ENCODE measurements around the gene UCK2. TPM values are rescaled to one million over a fixed set of nuclear protein-coding genes. Genes with fewer than 3 reads are reported as not detected.

Gene UCK2
- polyA plus RNA-seq, 3 donors: 6.7 to 22.6 (median 15.8) TPM

DNA sequence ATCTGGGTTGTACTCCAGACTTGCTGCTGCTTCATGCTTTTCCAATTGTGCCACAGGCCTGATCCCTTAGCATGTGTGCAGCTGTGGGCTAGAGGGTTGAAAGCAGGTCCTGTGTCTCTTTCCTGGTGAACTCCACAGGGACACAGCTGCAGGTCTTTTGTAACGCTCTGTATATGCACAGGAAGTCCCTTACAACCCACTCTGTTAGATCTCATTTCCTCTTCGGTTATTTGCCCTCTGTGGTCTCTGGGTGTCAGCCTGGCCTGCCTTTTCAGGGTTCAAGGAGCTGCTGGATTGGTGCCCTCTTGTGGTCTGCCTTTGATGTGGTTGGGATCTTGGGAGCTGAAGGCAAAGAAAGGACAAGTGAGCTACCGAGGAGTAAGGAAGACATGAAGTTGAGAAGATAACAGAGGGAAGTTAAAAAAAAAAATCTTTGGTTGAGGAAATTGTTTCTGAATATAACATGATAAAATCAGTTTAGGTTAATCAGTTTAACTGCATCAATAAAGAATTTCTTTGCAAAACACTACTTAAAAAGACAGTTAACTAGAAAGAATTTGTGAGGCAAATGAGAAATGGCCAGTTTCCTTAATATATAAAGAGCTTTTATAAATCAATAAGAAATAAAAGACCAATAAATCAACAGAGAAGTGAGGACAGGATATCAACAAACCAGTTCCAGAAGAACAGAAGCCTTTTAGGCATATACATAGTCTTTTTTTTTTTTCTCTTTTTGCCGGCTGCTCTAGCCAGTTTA, 44.1 kb downstream of the UCK2 start:
- WGBS, 3 donors: 38 to 51% (median 42%) methylated on average over 4 of the region's 4 CpGs
- H3K27ac ChIP-seq (ENCODE audit: low read depth, low read length): no peak overlapping the region

DNA sequence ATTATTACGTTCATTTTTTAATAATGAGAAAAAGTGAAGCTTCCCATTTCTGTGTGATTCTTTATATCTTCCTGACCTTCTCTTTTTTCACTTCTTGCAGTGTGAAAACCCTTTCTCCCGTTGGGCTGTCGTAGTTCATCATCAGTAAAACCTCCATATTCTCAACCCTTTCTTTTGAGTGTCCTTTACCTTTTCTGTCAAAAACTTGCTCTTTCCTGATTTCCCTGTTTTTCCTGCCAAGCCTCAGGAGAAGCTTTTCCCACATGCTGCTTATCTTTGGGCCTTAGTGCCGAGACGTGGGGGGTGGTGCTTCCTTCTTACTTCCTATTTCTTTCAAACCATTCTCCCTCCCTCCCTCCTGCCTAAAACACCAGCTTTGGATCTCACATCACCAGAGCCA, 46.1 kb downstream of the UCK2 start:
- H3K27ac ChIP-seq (ENCODE audit: low read depth, low read length): no peak overlapping the region
- 56 to 74% (median 70%) methylated on average over 5 of the region's 5 CpGs for WGBS, 3 donors

GRCh38 chr1:165874643-165875042, 47.2 kb downstream of the UCK2 start:
- 73 to 84% (median 77%) methylated on average over 4 of the region's 4 CpGs for WGBS, 3 donors
- H3K27ac ChIP-seq (ENCODE audit: low read depth, low read length): no peak overlapping the region

- 34 to 58% (median 51%) methylated on average over 3 of the region's 3 CpGs for WGBS, 3 donors
- H3K27ac ChIP-seq (ENCODE audit: low read depth, low read length): no peak overlapping the region
Observed at GRCh38 chr1:165875171-165875570, 47.8 kb downstream of the UCK2 start.

GRCh38 chr1:165875604-165876003, 48.2 kb downstream of the UCK2 start:
- no peak overlapping the region for H3K27ac ChIP-seq (ENCODE audit: low read depth, low read length)
- WGBS, 3 donors: 17 to 45% (median 41%) methylated on average over 6 of the region's 6 CpGs

GRCh38 chr1:165876121-165876520, 48.7 kb downstream of the UCK2 start:
- no peak overlapping the region for H3K27ac ChIP-seq (ENCODE audit: low read depth, low read length)
- 32 to 92% (median 89%) methylated on average over 1 of the region's 1 CpG for WGBS, 3 donors

DNA sequence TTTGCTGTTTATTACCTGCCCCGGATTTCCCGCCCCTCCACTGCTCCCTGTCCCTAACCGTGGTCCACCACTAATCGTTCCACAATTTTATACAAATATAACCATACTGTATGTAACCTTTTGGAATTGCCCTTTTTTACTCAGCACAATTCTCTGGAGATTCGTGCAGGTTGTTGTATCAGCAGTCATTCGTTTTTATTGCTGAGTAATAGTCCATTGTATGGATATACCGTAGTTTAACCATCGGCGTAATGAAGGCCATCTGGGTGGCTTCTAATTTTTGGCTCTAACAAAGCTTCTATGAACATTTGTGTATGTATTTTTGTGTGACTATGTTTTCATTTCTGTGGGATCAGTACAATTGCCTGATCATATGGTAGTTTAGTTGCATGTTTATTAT, 50.0 kb downstream of the UCK2 start:
- 95 to 98% (median 98%) methylated on average over 9 of the region's 9 CpGs for WGBS, 3 donors
- no peak overlapping the region for H3K27ac ChIP-seq (ENCODE audit: low read depth, low read length)

DNA sequence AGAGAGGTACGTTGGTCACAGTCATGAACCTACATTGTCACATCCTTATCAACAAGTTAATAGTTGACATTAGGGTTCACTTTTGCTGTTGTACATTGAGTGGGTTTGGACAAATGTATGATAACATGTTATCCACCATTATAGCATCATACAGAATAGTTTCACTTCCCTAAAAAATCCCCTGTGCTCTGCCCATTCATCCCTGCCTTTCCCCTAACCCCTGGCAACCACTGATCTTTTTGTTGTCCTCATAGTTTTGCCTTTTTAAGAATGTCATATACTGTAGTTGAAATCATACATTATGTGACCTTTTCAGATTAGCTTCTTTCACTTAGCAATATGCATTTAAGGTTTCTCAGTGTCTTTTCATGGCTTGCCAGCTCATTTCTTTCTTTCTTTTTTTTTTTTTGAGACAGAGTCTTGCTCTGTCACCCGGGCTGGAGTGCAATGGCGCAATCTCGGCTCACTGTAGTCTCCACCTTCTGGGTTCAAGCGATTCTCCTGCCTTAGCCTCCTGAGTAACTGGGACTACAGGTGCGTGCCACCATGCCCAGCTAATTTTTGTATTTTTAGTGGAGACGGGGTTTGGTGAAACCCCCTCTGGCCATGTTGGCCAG, 50.6 kb downstream of the UCK2 start:
- 84 to 92% (median 85%) methylated on average over 7 of the region's 7 CpGs for WGBS, 3 donors
- no peak overlapping the region for H3K27ac ChIP-seq (ENCODE audit: low read depth, low read length)

- no peak overlapping the region for H3K27ac ChIP-seq (ENCODE audit: low read depth, low read length)
- WGBS, 3 donors: 64 to 90% (median 86%) methylated on average over 4 of the region's 4 CpGs
Observed at GRCh38 chr1:165879946-165880345, 52.5 kb downstream of the UCK2 start.

DNA sequence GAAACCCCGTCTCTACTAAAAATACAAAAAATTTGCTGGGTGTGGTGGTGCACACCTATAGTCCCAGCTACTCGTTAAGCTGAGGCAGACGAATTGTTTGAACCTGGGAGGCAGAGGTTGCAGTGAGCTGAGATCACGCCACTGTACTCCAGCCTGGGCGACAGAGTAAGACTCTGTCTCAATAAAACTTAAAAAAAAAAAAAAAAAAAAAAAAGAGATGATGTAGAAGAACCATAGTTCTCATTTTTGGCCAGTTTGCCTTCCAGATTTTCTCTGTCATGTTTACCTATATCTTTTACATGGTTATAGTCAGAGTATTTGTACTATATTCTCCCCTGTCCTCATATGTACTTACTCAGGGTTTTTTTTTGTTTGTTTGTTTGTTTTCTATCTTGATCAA, 53.6 kb downstream of the UCK2 start:
- H3K27ac ChIP-seq (ENCODE audit: low read depth, low read length): no peak overlapping the region
- 91 to 95% (median 92%) methylated on average over 5 of the region's 5 CpGs for WGBS, 3 donors

DNA sequence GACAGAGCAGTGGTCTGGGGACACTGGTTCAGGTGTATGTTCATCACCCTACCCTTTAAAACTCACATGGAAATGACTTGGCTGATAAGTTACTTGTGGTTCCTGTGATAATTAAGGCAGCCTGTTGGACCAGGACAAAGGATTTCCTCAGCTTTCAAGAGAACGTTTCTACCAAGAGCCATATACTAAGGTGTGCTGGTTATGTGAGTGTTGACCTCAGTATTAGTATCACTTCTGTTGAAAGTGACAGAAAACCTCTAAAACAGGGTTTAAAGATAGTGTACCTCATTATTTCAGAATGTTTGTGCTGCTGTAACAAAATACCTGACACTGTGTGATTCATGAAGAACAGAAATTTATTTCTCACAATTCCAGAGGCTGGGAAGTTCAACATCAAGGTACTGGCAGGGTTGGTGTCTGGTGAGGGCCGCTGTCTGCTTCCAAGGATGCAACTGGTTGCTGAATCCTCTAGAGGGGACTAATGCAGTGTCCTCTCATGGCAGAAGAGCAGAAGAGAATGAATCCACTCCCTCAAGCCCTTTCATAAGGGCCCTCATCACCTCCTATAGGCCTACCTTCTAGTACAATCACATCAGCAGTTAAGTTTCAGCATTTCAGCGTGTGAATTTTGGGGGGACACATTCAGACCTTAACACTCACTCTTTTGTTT, 54.9 kb downstream of the UCK2 start:
- H3K27ac ChIP-seq (ENCODE audit: low read depth, low read length): no peak overlapping the region
- WGBS, 3 donors: 77 to 79% (median 78%) methylated on average over 3 of the region's 3 CpGs

DNA sequence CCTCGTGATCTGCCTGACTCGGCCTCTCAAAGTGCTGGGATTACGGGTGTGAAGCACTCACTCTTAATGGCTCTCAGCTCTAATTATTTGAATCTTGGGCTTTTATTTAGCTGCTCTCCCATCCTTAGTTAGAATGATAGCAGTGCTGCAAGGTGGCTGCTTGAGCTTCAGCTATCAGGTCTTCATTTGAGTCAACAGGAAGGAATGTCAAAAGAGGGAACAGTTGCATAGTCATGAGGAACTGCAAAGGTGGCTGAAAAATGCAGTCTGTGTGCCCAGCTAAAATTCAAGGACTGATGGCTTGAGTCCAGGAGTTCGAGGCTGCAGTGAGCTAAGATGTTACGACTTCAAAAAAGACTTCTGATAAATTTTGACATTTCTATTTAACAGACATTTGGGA, 55.6 kb downstream of the UCK2 start:
- 73 to 77% (median 74%) methylated on average over 5 of the region's 5 CpGs for WGBS, 3 donors
- no peak overlapping the region for H3K27ac ChIP-seq (ENCODE audit: low read depth, low read length)

- peak overlapping the region; percentile 19 for H3K27ac ChIP-seq (ENCODE audit: low read depth, low read length)
- WGBS, 3 donors: 52 to 64% (median 57%) methylated on average over 9 of the region's 9 CpGs
Observed at GRCh38 chr1:165884009-165884689, 56.7 kb downstream of the UCK2 start.

- H3K27ac ChIP-seq (ENCODE audit: low read depth, low read length): peak overlapping the region; percentile 19
- WGBS, 3 donors: 22 to 54% (median 53%) methylated on average over 5 of the region's 5 CpGs
Observed at GRCh38 chr1:165884690-165885304, 57.4 kb downstream of the UCK2 start.

- H3K27ac ChIP-seq (ENCODE audit: low read depth, low read length): no peak overlapping the region
- 66 to 95% (median 89%) methylated on average over 3 of the region's 3 CpGs for WGBS, 3 donors
Observed at GRCh38 chr1:165885305-165885694, 57.9 kb downstream of the UCK2 start.

GRCh38 chr1:165886193-165886592, 58.8 kb downstream of the UCK2 start:
- no peak overlapping the region for H3K27ac ChIP-seq (ENCODE audit: low read depth, low read length)
- WGBS, 3 donors: 85 to 94% (median 86%) methylated on average over 2 of the region's 2 CpGs

- H3K27ac ChIP-seq (ENCODE audit: low read depth, low read length): no peak overlapping the region
- whole genome bisulfite sequencing, 3 donors: 51 to 97% (median 95%) methylated on average over 2 of the region's 2 CpGs
Observed at GRCh38 chr1:165886983-165887382, 59.6 kb downstream of the UCK2 start.

GRCh38 chr1:165887877-165888551, 60.6 kb downstream of the UCK2 start:
- no peak overlapping the region for H3K27ac ChIP-seq (ENCODE audit: low read depth, low read length)
- 27 to 84% (median 83%) methylated on average over 8 of the region's 8 CpGs for WGBS, 3 donors
